Psoas muscle (tissue), 8 donors: ENCODE results near the gene DLX5. TPM values are rescaled to one million over a fixed set of nuclear protein-coding genes. Genes with fewer than 3 reads are reported as not detected.

Experiments used
- ATAC-seq, 4 donors: fragments of 200-7000 bp; cut with Tn5 transposase; one replicate each; pipeline ENCODE4 v1.9.1; 2020; ENCODE audit warnings: moderate library complexity in 3 of 4, mild to moderate bottlenecking in 2 of 4
- DNase-seq, 2 donors: peaks; one replicate each; pipeline ENCODE4 v3.0.0-alpha.2; 2020
- H3K27ac ChIP-seq: fragments of 200-600 bp; one replicate; pipeline ENCODE4 v1.8.0; 2022
- H3K27me3 ChIP-seq, 3 donors: fragments of 200-600 bp in 1 of 3; one replicate each; pipeline versions ENCODE4 v1.6.1 to v1.8.0; 2013 to 2022; ENCODE audit warnings: low read length in 2 of 3, mild to moderate bottlenecking in 2 of 3, moderate library complexity in 1 of 3; ENCODE audit not compliant: insufficient read depth in 3 of 3
- H3K36me3 ChIP-seq, 2 donors: fragments of 200-600 bp in 1 of 2; one replicate each; pipeline versions ENCODE4 v1.6.1 to v1.8.0; 2013 to 2022; ENCODE audit warnings: low read depth in 1 of 2, mild to moderate bottlenecking in 1 of 2, moderate library complexity in 1 of 2; ENCODE audit not compliant: insufficient read depth in 1 of 2
- H3K4me1 ChIP-seq: fragments of 200-600 bp; one replicate; pipeline ENCODE4 v1.8.0; 2022
- H3K4me3 ChIP-seq: fragments of 200-600 bp; one replicate; pipeline ENCODE4 v1.8.0; 2022; ENCODE audit warnings: mild to moderate bottlenecking
- H3K9me3 ChIP-seq: fragments of 200-600 bp; one replicate; pipeline ENCODE4 v1.8.0; 2022
- CTCF ChIP-seq: fragments of 200-600 bp; IDR thresholded peaks from one replicate; pipeline ENCODE4 v1.8.0; 2022; ENCODE audit warnings: antibody characterized with exemption
- WGBS, 3 donors: extraction: QIAGEN DNeasy Blood & Tissue Kit; methylation state at CpG; one replicate each; pipeline versions ENCODE4 v1.1.6 to v1.1.7; 2013; 5-methylcytosine and 5-hydroxymethylcytosine counted together
- intact Hi-C, 2 donors: fragments of 100-400 bp; cut with DNase I; formaldehyde crosslinking; loops; one replicate each; pipeline versions ENCODE4 v1.11.0 to v1.14.2; 2022
- polyA plus RNA-seq, 3 donors: library from polyadenylated mRNA; stranded (reverse); fragments of 200-250 nt; gene quantifications; one replicate each; pipeline ENCODE4 v1.2.3, GENCODE V29; 2013
- total RNA-seq, 4 donors: library from RNA; stranded (reverse); fragmentation: NEBNext Ultra II Directional in 2 of 4; extraction: Animal tissue kit (Norgen Biotek cat#: 25700) in 2 of 4; gene quantifications; one replicate each; pipeline versions ENCODE4 v1.2.1 to v1.2.4, GENCODE V29; 2021 to 2023
- donor health status: healthy with polysubstance abuse.
- donor health status: DM: no; HTN: no; CAD: no; lungs with moderate emphysema.
- donor health status: Bipolar disorder and iron deficiency.
- donor health status: healthy.
- donor health status: DM: yes; HTN: yes; CAD: no.
- donor health status: DM: no; HTN: no; CAD: no.
- donor health status: DM: no; HTN: no; CAD: no.
- donor health status: DM: yes; HTN: yes; CAD: no.

DLX5 gene
- total and polyA plus RNA-seq, 7 donors = not detected

- Histone ChIP-seq H3K9me3 (no peaks in the 10 kb centered on the region), H3K36me3 (no peaks in the 10 kb centered on the region), H3K4me3 (peak overlapping the region; percentile 52), H3K27me3 (peaks cover 3 to 79% (median 50%) of the 10 kb centered on the region in 3 donors), H3K4me1 (peaks cover 10% of the 10 kb centered on the region), H3K27ac (no peak overlapping the region)
- 11 to 21% (median 21%) methylated on average over 29 of the region's 29 CpGs for WGBS, 3 donors
- ATAC-seq (no peak), DNase-seq (no peak)
- no peak for TF ChIP-seq CTCF
- intact Hi-C loops = loop anchor here (2.0 to 5.0 kb wide), 2 partner anchors 949 to 1109 kb away; no protein-coding TSS in a partner anchor
These were observed 1.5 kb upstream of the DLX5 start for GRCh38 chr7:97025983-97026714.

- intact Hi-C loops = loop anchor here in 1 of 2 donors (5.0 kb wide), 1 partner anchor 948 kb away; no protein-coding TSS in a partner anchor
- H3K4me3 ChIP-seq = no peak overlapping the region
- ATAC-seq (no peak), DNase-seq (no peak)
- peaks cover 0 to 86% (median 57%) of the 10 kb centered on the region in 3 donors for H3K27me3 ChIP-seq
- 6 to 25% (median 16%) methylated on average over 8 of the region's 8 CpGs for WGBS, 3 donors
- H3K4me1 ChIP-seq = peaks cover 17% of the 10 kb centered on the region
- H3K36me3 ChIP-seq = no peaks in the 10 kb centered on the region
- TF ChIP-seq CTCF = no peak
- no peaks in the 10 kb centered on the region for H3K9me3 ChIP-seq
- no peak overlapping the region for H3K27ac ChIP-seq
These were observed 484 bp upstream of the DLX5 start for GRCh38 chr7:97025130-97025499.

GRCh38 chr7:97022491-97023306 lies 1.9 kb downstream of the DLX5 start:
- Histone ChIP-seq H3K36me3 (no peaks in the 10 kb centered on the region), H3K4me3 (no peak overlapping the region), H3K4me1 (peaks cover 23% of the 10 kb centered on the region), H3K9me3 (no peaks in the 10 kb centered on the region), H3K27ac (no peak overlapping the region), H3K27me3 (peaks cover 2 to 98% (median 67%) of the 10 kb centered on the region in 3 donors)
- intact Hi-C loops = no loop called here
- DNase-seq (no peak), ATAC-seq (no peak)
- 5 to 8% (median 5%) methylated on average over 35 of the region's 35 CpGs for WGBS, 3 donors
- TF ChIP-seq CTCF = no peak

GRCh38 chr7:97021747-97022490 lies 2.7 kb downstream of the DLX5 start:
- 11 to 19% (median 18%) methylated on average over 39 of the region's 39 CpGs for WGBS, 3 donors
- DNase-seq (no peak), ATAC-seq (no peak)
- Histone ChIP-seq H3K9me3 (no peaks in the 10 kb centered on the region), H3K36me3 (no peaks in the 10 kb centered on the region), H3K4me1 (peaks cover 25% of the 10 kb centered on the region), H3K27ac (no peak overlapping the region), H3K4me3 (peak overlapping the region; percentile 26), H3K27me3 (peaks cover 2 to 98% (median 72%) of the 10 kb centered on the region in 3 donors)
- TF ChIP-seq CTCF = no peak
- intact Hi-C loops = no loop called here
